Small intestine (tissue), 7 donors: ENCODE measurements around the gene PRKAR1B. TPM values are rescaled to one million over a fixed set of nuclear protein-coding genes. Genes with fewer than 3 reads are reported as not detected.
"Not testable (repeated sequence)": the region's sequence is repeated elsewhere in the genome, so short reads cannot be mapped to it uniquely, and the experiment has no call there.

Experiments
- DNase-seq, 2 donors: peaks; one replicate each; pipeline versions ENCODE4 v3.0.0 to v3.0.0-alpha.2; 2013
- FAIRE-seq: peaks from 2 replicates; lab custom pipeline; 2012; peaks lifted over from hg19 to GRCh38; lab: Jason Lieb, UNC
- H3K27ac ChIP-seq, 3 donors: one replicate each; pipeline ENCODE4 v1.5.1; 2013; ENCODE audit warnings: low read length in 2 of 3, mild to moderate bottlenecking in 2 of 3, control low read depth in 1 of 3, inconsistent platforms in 1 of 3, low read depth in 1 of 3, moderate library complexity in 1 of 3
- H3K27me3 ChIP-seq, 3 donors: one replicate each; pipeline ENCODE4 v1.6.1; 2013; ENCODE audit warnings: low read length in 3 of 3, inconsistent platforms in 1 of 3; ENCODE audit not compliant: control insufficient read depth in 3 of 3, insufficient read depth in 3 of 3
- H3K36me3 ChIP-seq, 3 donors: one replicate each; pipeline ENCODE4 v1.6.1; 2013; ENCODE audit warnings: low read length in 3 of 3, inconsistent platforms in 1 of 3, low read depth in 1 of 3, mild to moderate bottlenecking in 1 of 3, moderate library complexity in 1 of 3; ENCODE audit not compliant: control insufficient read depth in 3 of 3, insufficient read depth in 2 of 3
- H3K4me1 ChIP-seq, 3 donors: one replicate each; pipeline ENCODE4 v1.6.1; 2013; ENCODE audit warnings: low read length in 2 of 3, inconsistent platforms in 1 of 3, low read depth in 1 of 3, mild to moderate bottlenecking in 1 of 3, moderate library complexity in 1 of 3; ENCODE audit not compliant: control insufficient read depth in 3 of 3, insufficient read depth in 2 of 3
- H3K4me3 ChIP-seq, 3 donors: one replicate each; pipeline ENCODE4 v1.5.1; 2013; ENCODE audit warnings: low read length in 3 of 3, control low read depth in 1 of 3, inconsistent platforms in 1 of 3, low read depth in 1 of 3, mild to moderate bottlenecking in 1 of 3, moderate library complexity in 1 of 3
- H3K9me3 ChIP-seq, 2 donors: one replicate each; pipeline ENCODE4 v1.6.1; 2013; ENCODE audit warnings: low read depth in 1 of 2, low read length in 1 of 2; ENCODE audit not compliant: control insufficient read depth in 2 of 2, insufficient read depth in 1 of 2
- WGBS, 3 donors: extraction: QIAGEN DNeasy Blood & Tissue Kit; methylation state at CpG; one replicate each; pipeline ENCODE4 v1.1.7; 2013; 5-methylcytosine and 5-hydroxymethylcytosine counted together
- polyA plus RNA-seq, 4 donors: library from polyadenylated mRNA; stranded (reverse) in 3 of 4; unstranded in 1 of 4; fragments of 200-250 nt in 3 of 4; fragments of 120-200 nt in 1 of 4; gene quantifications; one replicate each; pipeline versions ENCODE4 v1.2.1 to v1.2.3, GENCODE V29; 2013
- donor health status: healthy with polysubstance abuse.
- donor health status: control.
- donor health status: control.
- donor health status: Bipolar disorder and iron deficiency.
- donor health status: healthy.

PRKAR1B gene
- polyA plus RNA-seq, 4 donors: 9.5 to 32.3 (median 18.6) TPM

- Histone ChIP-seq H3K36me3 (peaks cover 0 to 72% (median 2%) of the 10 kb centered on the region in 3 donors), H3K9me3 (no peaks in the 10 kb centered on the region), H3K4me1 (no peaks in the 10 kb centered on the region), H3K27ac (no peak overlapping the region), H3K27me3 (no peaks in the 10 kb centered on the region), H3K4me3 (no peak overlapping the region)
- no peak for DNase-seq
- FAIRE-seq: no peak
- WGBS, 3 donors: 88 to 96% (median 91%) methylated on average over 12 of the region's 12 CpGs
These were observed 20.1 kb upstream of the PRKAR1B start for GRCh38 chr7:747186-747585.

DNA sequence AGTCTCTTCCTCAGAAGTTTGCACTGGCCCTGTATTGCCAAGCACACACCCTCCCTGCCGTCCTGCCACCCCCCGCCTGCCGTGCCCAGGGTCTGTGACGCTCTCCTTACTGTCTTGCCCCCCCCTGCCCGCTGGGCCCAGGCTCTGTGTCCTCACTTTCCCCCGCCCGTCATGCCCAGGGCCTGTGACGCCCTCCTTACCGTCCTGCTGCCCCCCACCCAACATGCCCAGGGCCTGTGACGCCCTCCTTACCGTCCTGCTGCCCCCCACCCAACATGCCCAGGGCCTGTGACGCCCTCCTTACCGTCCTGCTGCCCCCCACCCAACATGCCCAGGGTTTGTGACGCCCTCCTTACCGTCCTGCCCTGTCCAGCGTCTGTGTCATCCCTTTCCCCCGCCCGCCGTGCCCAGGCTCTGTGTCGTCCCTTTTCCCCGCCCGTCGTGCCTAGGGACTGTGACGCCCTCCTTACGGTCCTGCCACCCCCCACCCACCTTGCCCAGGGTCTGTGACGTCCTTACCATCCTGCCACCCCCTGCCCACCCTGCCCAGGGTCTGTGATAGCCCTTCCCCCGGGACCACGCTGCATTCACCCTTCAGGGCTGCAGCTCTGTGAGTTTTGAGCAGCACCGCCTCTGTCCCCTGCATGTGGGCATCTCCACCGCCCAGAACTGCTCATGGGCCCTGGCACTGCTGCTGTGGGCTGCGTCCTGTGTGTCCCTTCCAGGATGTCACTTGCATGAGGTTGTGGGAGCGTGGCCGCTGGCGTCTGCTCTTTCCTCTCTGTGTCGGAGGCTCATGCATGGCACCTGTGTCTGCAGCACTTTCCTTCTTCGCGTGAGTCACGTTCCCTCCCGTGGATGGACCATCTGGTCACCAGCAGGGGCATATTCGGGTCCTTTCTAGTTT lies 19.3 kb upstream of the PRKAR1B start:
- H3K36me3 ChIP-seq: peaks cover 0 to 72% (median 2%) of the 10 kb centered on the region in 3 donors
- WGBS, 3 donors: 96 to 97% (median 96%) methylated on average over 36 to 40 of the region's 40 CpGs
- FAIRE-seq: no peak
- H3K9me3 ChIP-seq: no peaks in the 10 kb centered on the region
- DNase-seq: no peak
- no peak overlapping the region for H3K27ac ChIP-seq
- H3K4me1 ChIP-seq: no peaks in the 10 kb centered on the region
- no peak overlapping the region for H3K4me3 ChIP-seq
- H3K27me3 ChIP-seq: no peaks in the 10 kb centered on the region

DNA sequence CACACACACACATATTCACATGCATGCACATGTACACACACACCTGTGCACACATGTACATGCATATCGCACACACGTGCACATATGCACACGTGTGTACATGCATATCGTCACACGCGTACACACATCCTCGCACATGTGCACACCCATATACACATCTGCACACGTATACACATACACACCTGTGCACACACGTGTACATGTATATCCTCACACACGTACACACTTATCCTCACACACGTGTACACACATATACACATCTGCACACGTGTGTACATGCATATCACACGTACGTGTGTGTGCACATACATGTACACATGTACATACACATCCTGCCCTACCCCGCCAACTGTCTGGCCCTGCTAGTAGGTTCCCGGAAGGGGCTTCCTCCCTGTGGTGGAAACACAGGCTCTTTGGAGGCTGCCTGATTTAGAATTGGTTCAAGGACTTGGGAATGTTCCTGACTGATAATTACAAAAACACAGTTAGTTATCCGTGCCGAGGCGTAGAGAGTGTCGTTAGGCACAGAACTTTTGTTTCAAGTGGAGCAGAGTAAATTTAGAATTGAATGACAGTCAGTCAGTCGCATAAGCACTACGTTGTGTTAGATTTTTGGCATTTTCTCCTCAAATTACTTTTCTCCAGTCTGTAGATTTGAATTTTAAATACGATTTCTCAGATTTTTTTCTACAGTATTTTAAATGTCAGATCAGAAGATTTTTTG lies 18.5 kb upstream of the PRKAR1B start:
- Histone ChIP-seq H3K4me3 (no peak overlapping the region), H3K36me3 (peaks cover 2 to 74% (median 3%) of the 10 kb centered on the region in 3 donors), H3K27me3 (no peaks in the 10 kb centered on the region), H3K27ac (no peak overlapping the region), H3K9me3 (no peaks in the 10 kb centered on the region), H3K4me1 (no peaks in the 10 kb centered on the region)
- FAIRE-seq: no peak
- WGBS, 3 donors: 95 to 98% (median 95%) methylated on average over 23 of the region's 23 CpGs
- no peak for DNase-seq

- FAIRE-seq (no peak), DNase-seq (no peak)
- no peaks in the 10 kb centered on the region for H3K4me1 ChIP-seq
- peaks cover 3 to 74% (median 6%) of the 10 kb centered on the region in 3 donors for H3K36me3 ChIP-seq
- H3K4me3 ChIP-seq: no peak overlapping the region
- H3K27ac ChIP-seq: no peak overlapping the region
- H3K27me3 ChIP-seq: no peaks in the 10 kb centered on the region
- WGBS, 3 donors: 97 to 99% (median 97%) methylated on average over 20 of the region's 20 CpGs
- no peaks in the 10 kb centered on the region for H3K9me3 ChIP-seq
These were observed 17.9 kb upstream of the PRKAR1B start for GRCh38 chr7:744854-745430.

- not testable (repeated sequence) for H3K4me3 ChIP-seq, FAIRE-seq, H3K27me3 ChIP-seq, H3K4me1 ChIP-seq, DNase-seq, H3K27ac ChIP-seq, H3K9me3 ChIP-seq
- H3K36me3 ChIP-seq: peaks cover 3 to 74% (median 6%) of the 10 kb centered on the region in 3 donors
- 91 to 96% (median 91%) methylated on average over 5 of the region's 5 CpGs for WGBS, 3 donors
These were observed 17.0 kb upstream of the PRKAR1B start for GRCh38 chr7:744128-744520.

DNA sequence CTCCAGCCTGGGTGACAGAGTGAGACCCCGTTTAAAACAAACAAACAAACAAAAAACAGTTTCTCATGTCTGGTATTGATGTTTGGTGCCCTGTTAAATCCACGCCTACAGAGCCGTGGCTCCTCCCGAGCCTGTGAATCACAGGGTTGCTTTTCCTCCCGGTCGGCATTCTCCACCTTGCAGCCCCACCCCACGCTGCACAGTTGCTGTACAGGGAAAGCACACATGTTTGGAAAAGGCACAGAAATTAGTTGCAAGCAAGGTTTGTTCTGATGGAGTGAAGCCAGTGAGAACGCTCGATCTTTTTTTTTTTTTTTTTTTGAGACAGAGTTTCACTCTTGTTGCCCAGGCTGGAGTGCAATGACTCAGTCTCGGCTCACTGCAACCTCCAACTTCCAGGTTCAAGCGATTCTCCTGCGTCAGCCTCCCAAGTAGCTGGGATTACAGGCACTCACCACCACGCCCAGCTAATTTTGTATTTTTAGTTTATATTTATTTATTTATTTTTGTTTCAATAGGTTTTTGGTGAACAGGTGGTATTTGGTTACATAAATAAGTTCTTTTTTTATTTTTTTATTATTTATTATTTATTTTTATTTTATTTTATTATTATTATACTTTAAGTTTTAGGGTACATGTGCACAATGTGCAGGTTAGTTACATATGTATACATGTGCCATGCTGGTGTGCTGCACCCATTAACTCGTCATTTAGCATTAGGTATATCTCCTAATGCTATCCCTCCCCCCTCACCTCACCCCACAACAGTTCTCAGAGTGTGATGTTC lies 16.5 kb upstream of the PRKAR1B start:
- not testable (repeated sequence) for H3K27me3 ChIP-seq, H3K4me3 ChIP-seq, H3K4me1 ChIP-seq, H3K9me3 ChIP-seq, FAIRE-seq, DNase-seq, H3K27ac ChIP-seq
- peaks cover 5 to 76% (median 6%) of the 10 kb centered on the region in 3 donors for H3K36me3 ChIP-seq
- WGBS, 3 donors: 88 to 93% (median 90%) methylated on average over 13 to 14 of the region's 14 CpGs

GRCh38 chr7:742791-743190 lies 15.7 kb upstream of the PRKAR1B start:
- no peak overlapping the region for H3K4me3 ChIP-seq
- 83 to 91% (median 83%) methylated on average over 8 of the region's 8 CpGs for whole genome bisulfite sequencing, 3 donors
- H3K27me3 ChIP-seq: no peaks in the 10 kb centered on the region
- H3K9me3 ChIP-seq: no peaks in the 10 kb centered on the region
- H3K27ac ChIP-seq: no peak overlapping the region
- FAIRE-seq: no peak
- no peak for DNase-seq
- peaks cover 5 to 73% (median 6%) of the 10 kb centered on the region in 3 donors for H3K36me3 ChIP-seq
- no peaks in the 10 kb centered on the region for H3K4me1 ChIP-seq
